ENCODE data around the gene GABPB2. TPM values are rescaled to one million over a fixed set of nuclear protein-coding genes. Genes with fewer than 3 reads are reported as not detected.

The GABPB2 gene
- total RNA-seq, 1 experiment from 2014 or later, result 9.2 TPM

DNA sequence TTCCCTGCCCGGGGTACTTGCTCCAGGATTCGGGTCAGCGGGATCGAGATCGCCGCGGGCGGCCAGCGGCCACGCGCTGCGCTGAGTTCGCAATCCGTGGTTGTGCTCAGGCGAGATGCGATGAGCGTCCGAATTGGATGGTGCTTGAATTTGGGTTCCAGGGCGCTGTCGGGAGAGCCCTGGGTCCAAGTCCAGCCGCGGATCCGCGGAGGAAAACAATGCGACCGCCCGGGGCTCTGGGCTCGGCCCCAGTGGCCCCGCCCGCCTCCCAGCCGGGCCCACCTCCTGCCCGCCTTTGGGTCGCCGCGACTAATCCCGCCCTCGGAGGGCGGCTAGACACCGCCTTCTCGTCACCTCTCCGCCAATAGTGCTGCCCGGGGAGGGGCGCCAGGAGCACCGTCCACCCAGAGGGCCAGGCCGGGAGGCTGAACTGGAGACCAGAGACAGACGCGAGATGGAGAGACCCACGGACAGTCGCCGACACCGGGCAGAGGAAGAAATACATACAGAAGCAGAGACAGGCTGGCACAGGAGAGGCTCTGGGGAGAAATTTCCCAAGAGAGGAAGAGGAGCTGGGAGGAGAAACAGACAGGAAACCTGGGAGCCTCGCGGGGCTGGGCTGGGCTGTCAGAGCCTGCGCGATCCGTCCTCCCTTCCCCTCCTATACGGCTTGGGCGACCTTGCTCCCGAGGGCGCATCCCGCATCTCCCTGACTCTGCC is 76.0 kb downstream of the GABPB2 start, which contains the start of gene SEMA6C:
SEMA6C (minus strand) TSS at position 220 of the 720 bp plus-strand sequence. CDS start 4,010 bp downstream, outside the sequence.
- in situ Hi-C loops (cut with HindIII; ENCODE audit: low pct_unique_long_range_greater_than_20kb, low sequenced_read_pairs), result no loop called here

DNA sequence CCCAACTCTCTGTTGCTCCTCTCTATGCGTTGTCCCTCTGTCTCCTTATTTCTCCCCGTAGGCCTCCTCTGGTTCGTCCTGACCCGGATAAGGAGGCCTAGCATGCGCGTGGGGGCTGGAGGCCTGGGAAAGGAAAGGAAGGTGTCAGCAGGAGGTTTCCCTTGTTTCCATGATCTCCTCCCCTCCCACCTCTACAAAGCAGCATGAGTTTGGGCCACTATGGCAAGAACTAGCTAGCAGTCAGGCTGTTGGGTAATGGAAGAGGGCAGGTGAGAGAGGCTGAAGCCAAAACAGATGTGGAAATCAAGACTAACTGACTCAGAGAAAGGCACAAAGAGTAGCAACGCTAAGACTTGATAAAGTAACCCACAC is 76.6 kb downstream of the GABPB2 start:
- in situ Hi-C loops (cut with HindIII; ENCODE audit: low pct_unique_long_range_greater_than_20kb, low sequenced_read_pairs), result no loop called here
- DNase-seq (ENCODE audit: low read depth), result no peak

More for the DNA sequence above, 76.0 kb downstream of the GABPB2 start, which contains the start of gene SEMA6C:
- DNase-seq (ENCODE audit: low read depth), result peak; percentile 87

GRCh38 chr1:151147665-151148064 is 77.1 kb downstream of the GABPB2 start:
- in situ Hi-C loops (cut with HindIII; ENCODE audit: low pct_unique_long_range_greater_than_20kb, low sequenced_read_pairs), result no loop called here
- no peak for DNase-seq (ENCODE audit: low read depth)

GRCh38 chr1:151156515-151156819 is 85.9 kb downstream of the GABPB2 start, which contains the start of gene TNFAIP8L2:
Gene TNFAIP8L2, plus strand, starts transcription at chr1:151156649. Its CDS starts 2,049 bp downstream, at chr1:151158698.
- in situ Hi-C loops (cut with HindIII; ENCODE audit: low pct_unique_long_range_greater_than_20kb, low sequenced_read_pairs), result no loop called here
- no peak for DNase-seq (ENCODE audit: low read depth)

- in situ Hi-C loops (cut with HindIII; ENCODE audit: low pct_unique_long_range_greater_than_20kb, low sequenced_read_pairs), result no loop called here
- DNase-seq (ENCODE audit: low read depth), result no peak
Observed at GRCh38 chr1:151157067-151157531, 86.5 kb downstream of the GABPB2 start.

DNA sequence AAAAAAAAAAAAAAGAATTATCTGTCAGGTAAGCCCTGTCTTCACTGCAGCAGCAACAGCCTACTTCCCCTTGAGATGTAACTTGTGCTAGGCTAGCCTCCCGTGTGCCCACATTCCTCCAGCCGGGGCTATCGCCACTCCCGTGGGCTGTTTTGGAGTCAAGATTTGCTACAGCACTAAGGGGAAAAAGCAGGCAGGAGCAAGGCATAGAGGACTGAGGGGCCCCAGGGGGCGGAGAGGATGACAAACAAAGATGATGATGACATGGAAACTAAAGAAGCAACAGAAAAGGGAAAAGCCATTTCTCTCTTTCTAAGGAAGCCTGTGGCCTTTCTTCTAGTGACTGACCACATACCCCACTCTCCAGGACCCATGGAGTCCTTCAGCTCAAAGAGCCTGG is 87.8 kb downstream of the GABPB2 start:
- in situ Hi-C loops (cut with HindIII; ENCODE audit: low pct_unique_long_range_greater_than_20kb, low sequenced_read_pairs), result no loop called here
- no peak for DNase-seq (ENCODE audit: low read depth)

DNA sequence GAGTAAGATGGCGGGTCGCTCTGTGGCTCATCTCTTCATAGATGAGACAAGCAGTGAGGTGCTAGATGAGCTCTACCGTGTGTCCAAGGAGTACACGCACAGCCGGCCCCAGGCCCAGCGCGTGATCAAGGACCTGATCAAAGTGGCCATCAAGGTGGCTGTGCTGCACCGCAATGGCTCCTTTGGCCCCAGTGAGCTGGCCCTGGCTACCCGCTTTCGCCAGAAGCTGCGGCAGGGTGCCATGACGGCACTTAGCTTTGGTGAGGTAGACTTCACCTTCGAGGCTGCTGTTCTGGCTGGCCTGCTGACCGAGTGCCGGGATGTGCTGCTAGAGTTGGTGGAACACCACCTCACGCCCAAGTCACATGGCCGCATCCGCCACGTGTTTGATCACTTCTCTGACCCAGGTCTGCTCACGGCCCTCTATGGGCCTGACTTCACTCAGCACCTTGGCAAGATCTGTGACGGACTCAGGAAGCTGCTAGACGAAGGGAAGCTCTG is 88.2 kb downstream of the GABPB2 start:
- in situ Hi-C loops (cut with HindIII; ENCODE audit: low pct_unique_long_range_greater_than_20kb, low sequenced_read_pairs), result no loop called here
- DNase-seq (ENCODE audit: low read depth), result no peak

DNA sequence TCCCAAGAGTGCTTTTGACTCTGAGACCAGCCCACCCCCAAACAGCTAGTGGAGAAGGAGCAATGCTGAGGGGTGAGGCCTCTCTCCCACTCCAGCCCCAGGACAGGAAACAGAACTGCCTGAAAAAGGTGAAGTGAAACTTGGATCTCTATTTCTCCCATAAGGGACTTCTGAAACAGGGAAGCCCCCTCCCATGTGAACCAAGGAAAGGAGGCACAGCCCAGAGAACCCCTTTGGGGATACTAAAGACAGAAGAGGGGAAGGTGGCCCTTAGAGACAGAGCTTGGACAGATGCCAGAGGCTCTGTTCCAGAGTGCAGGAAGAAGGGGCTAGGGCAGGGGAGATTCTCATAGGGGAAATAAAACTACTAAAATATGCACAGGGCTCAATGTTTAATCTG is 88.8 kb downstream of the GABPB2 start:
- in situ Hi-C loops (cut with HindIII; ENCODE audit: low pct_unique_long_range_greater_than_20kb, low sequenced_read_pairs), result no loop called here
- no peak for DNase-seq (ENCODE audit: low read depth)

- DNase-seq (ENCODE audit: low read depth), result no peak
- in situ Hi-C loops (cut with HindIII; ENCODE audit: low pct_unique_long_range_greater_than_20kb, low sequenced_read_pairs), result no loop called here
Observed at GRCh38 chr1:151164732-151165280, 94.2 kb downstream of the GABPB2 start.

- DNase-seq (ENCODE audit: low read depth), result no peak
- in situ Hi-C loops (cut with HindIII; ENCODE audit: low pct_unique_long_range_greater_than_20kb, low sequenced_read_pairs), result no loop called here
Observed at GRCh38 chr1:151165281-151165737, 94.7 kb downstream of the GABPB2 start.

DNA sequence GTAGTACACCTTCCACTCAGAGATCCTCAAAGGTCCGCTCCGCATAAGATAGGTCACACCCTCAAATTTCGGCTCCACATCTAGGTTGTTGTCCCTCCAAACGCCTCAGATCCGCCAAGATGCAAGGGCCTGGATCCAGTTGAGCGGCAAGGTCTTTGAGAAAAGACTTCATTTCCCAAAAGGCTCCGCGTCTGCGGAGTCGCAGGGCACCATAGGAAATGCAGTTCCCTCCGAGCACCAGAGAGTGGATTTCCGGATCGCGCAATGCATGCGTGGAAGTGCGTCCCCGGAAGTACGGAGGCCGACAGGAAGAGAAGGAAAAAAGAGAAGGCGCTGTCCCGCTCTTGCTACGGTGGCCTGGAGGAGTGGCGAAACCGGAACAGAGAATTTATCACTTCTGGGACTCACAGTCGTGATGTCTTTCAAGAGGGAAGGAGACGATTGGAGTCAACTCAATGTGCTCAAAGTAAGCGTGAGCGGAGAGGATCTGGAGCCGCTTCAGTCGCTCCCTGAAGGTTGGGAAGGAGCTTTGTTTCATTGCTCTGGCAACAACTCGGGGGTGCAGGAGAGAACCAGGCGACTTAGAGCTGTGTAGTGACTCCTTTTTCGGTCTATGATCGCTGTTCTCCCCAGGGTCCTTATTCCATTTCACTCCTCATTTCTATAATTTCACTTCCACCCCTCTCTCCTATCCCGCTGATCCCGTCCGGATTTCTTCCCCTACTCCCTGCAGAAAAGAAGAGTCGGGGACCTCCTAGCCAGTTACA is 95.4 kb downstream of the GABPB2 start, which contains the start of the genes LYSMD1 and SCNM1:
LYSMD1 (minus strand) TSS at position 165 of the 767 bp plus-strand sequence. CDS start 644 bp downstream, outside the sequence.
SCNM1 (plus strand) TSS at position 407 of the 767 bp plus-strand sequence; CDS start at position 416, 9 bp downstream.
- in situ Hi-C loops (cut with HindIII; ENCODE audit: low pct_unique_long_range_greater_than_20kb, low sequenced_read_pairs), result no loop called here
- DNase-seq (ENCODE audit: low read depth), result peak; percentile 97

DNA sequence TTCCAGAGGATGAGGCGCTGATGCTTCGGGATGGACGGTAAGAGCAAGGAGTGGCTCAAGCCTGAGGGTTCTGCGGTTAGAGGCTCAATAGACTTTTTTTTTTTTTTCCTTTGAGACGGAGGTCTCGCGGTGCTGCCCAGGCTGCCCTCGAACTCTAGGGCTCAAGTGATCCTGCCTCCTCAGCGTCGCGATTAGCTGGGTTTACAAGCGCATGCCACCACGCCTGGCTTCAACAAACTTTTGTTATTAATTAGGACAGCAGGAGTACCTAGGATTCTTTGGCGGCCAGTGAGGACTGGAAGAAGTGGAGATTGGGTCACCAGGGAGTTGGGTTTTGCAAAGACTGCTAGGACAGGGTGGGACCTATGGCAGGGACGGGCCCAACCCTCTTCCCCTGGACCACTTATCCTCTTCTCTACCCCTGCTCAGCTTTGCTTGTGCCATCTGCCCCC is 96.0 kb downstream of the GABPB2 start:
- in situ Hi-C loops (cut with HindIII; ENCODE audit: low pct_unique_long_range_greater_than_20kb, low sequenced_read_pairs), result no loop called here
- peak; percentile 33 for DNase-seq (ENCODE audit: low read depth)

- no peak for DNase-seq (ENCODE audit: low read depth)
- in situ Hi-C loops (cut with HindIII; ENCODE audit: low pct_unique_long_range_greater_than_20kb, low sequenced_read_pairs), result no loop called here
Observed at GRCh38 chr1:151167116-151167515, 96.6 kb downstream of the GABPB2 start.

DNA sequence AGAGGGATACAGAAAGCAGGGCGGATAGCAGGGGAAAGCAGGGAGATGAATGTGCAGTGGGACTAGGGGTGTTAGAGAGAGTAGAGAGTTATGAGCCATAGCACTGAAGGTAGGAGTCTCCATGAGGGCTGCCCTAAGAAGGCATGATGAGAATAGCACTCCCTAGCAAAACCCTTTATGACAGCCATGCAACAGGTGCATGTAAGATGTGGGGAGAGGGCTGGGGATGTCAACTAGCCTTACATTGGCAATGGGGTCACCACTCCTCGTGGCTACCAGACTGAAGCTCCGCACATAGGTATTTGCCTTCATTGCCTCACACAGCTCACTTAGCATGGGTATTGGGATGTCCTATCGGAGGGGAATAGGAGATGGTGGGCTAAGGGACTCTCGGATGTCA is 100.6 kb downstream of the GABPB2 start:
- in situ Hi-C loops (cut with HindIII; ENCODE audit: low pct_unique_long_range_greater_than_20kb, low sequenced_read_pairs), result no loop called here
- no peak for DNase-seq (ENCODE audit: low read depth)

Other genes with a start within 250 kb of the GABPB2 start
- 5.8 and 8.5 TPM in 2 replicates for gene ARNT, start 194.2 kb upstream of the GABPB2 start, total RNA-seq (2014; rRNA removed; shearing (Covaris generic); ENCODE audit: low replicate concordance)
- gene CTXND2, start 183.6 kb upstream of the GABPB2 start, total RNA-seq (2014; rRNA removed; shearing (Covaris generic); ENCODE audit: low replicate concordance), result not detected in 2 replicates
- gene SETDB1, start 144.4 kb upstream of the GABPB2 start, total RNA-seq (2014; rRNA removed; shearing (Covaris generic); ENCODE audit: low replicate concordance), result 29.2 and 31.7 TPM in 2 replicates
- 41.8 and 63.4 TPM in 2 replicates for gene CERS2, start 95.9 kb upstream of the GABPB2 start, total RNA-seq (2014; rRNA removed; shearing (Covaris generic); ENCODE audit: low replicate concordance)
- 1.2 and 1.3 TPM in 2 replicates for gene ANXA9, start 88.5 kb upstream of the GABPB2 start, total RNA-seq (2014; rRNA removed; shearing (Covaris generic); ENCODE audit: low replicate concordance)
- 8.4 and 11.9 TPM in 2 replicates for gene MINDY1, start 63.9 kb upstream of the GABPB2 start, total RNA-seq (2014; rRNA removed; shearing (Covaris generic); ENCODE audit: low replicate concordance)
- 6.9 and 14.4 TPM in 2 replicates for gene PRUNE1, start 62.3 kb upstream of the GABPB2 start, total RNA-seq (2014; rRNA removed; shearing (Covaris generic); ENCODE audit: low replicate concordance)
- not detected in 2 replicates for gene BNIPL, start 34.2 kb upstream of the GABPB2 start, total RNA-seq (2014; rRNA removed; shearing (Covaris generic); ENCODE audit: low replicate concordance)
- 0.84 and 1.9 TPM in 2 replicates for gene C1orf56, start 23.0 kb upstream of the GABPB2 start, total RNA-seq (2014; rRNA removed; shearing (Covaris generic); ENCODE audit: low replicate concordance)
- 47.6 and 54.9 TPM in 2 replicates for gene CDC42SE1, start 11.1 kb upstream of the GABPB2 start, total RNA-seq (2014; rRNA removed; shearing (Covaris generic); ENCODE audit: low replicate concordance)
- 19.9 and 28.8 TPM in 2 replicates for gene MLLT11, start 10.4 kb upstream of the GABPB2 start, total RNA-seq (2014; rRNA removed; shearing (Covaris generic); ENCODE audit: low replicate concordance)
- gene SEMA6C, start 75.9 kb downstream of the GABPB2 start, total RNA-seq (2014; rRNA removed; shearing (Covaris generic); ENCODE audit: low replicate concordance), result 1.9 TPM in 1 of 2 replicates, not detected in the other
- not detected in 2 replicates for gene TNFAIP8L2, start 85.9 kb downstream of the GABPB2 start, total RNA-seq (2014; rRNA removed; shearing (Covaris generic); ENCODE audit: low replicate concordance)
- gene LYSMD1, start 95.1 kb downstream of the GABPB2 start, total RNA-seq (2014; rRNA removed; shearing (Covaris generic); ENCODE audit: low replicate concordance), result 17.5 and 19.8 TPM in 2 replicates
- gene SCNM1, start 95.4 kb downstream of the GABPB2 start, total RNA-seq (2014; rRNA removed; shearing (Covaris generic); ENCODE audit: low replicate concordance), result 30.4 and 52.3 TPM in 2 replicates
- gene TMOD4, start 105.2 kb downstream of the GABPB2 start, total RNA-seq (2014; rRNA removed; shearing (Covaris generic); ENCODE audit: low replicate concordance), result not detected in 2 replicates
- gene VPS72, start 119.4 kb downstream of the GABPB2 start, total RNA-seq (2014; rRNA removed; shearing (Covaris generic); ENCODE audit: low replicate concordance), result 98.7 and 126 TPM in 2 replicates
- gene PIP5K1A, start 127.8 kb downstream of the GABPB2 start, total RNA-seq (2014; rRNA removed; shearing (Covaris generic); ENCODE audit: low replicate concordance), result 14.0 and 51.9 TPM in 2 replicates
- gene PSMD4, start 184.0 kb downstream of the GABPB2 start, total RNA-seq (2014; rRNA removed; shearing (Covaris generic); ENCODE audit: low replicate concordance), result 266 and 273 TPM in 2 replicates
- 10.7 and 19.0 TPM in 2 replicates for gene ZNF687, start 211.5 kb downstream of the GABPB2 start, total RNA-seq (2014; rRNA removed; shearing (Covaris generic); ENCODE audit: low replicate concordance)